NCI-H1436 (cell line): Measurements from ENCODE around the gene OR1J1.

ENCODE experiments used
- DNase-seq: peaks from one replicate; lab custom pipeline; 2025; lab: John Stamatoyannopoulos, UW

Gene OR1J1

DNA sequence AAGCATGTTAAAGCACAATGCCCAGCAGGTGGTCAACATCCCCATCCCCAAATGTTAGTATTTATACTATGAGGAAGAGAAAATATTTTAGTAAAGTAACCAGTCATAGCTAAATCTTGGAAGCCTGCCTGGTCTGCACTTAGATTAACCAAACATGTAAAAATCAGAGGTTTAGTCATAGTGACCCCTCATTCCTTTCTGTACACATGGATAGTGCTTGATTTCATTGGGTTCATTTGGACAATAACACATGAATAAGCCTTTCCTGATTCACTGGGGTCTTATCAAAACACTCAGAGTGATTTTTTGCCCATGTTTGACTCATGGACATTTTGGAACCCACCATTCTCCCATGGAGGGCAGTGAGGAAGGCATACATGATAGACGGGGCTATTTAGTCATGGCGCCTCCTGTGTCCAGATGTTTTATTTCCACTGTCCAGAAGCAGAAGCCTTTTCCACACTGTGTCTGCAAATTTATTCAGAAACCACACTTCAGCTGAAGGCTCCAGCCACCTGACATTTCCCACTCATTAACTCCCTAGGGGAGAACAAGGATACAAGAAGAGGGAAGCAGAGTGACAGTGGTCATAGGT is 32.5 kb downstream of the OR1J1 start:
- DNase-seq: no peak

DNA sequence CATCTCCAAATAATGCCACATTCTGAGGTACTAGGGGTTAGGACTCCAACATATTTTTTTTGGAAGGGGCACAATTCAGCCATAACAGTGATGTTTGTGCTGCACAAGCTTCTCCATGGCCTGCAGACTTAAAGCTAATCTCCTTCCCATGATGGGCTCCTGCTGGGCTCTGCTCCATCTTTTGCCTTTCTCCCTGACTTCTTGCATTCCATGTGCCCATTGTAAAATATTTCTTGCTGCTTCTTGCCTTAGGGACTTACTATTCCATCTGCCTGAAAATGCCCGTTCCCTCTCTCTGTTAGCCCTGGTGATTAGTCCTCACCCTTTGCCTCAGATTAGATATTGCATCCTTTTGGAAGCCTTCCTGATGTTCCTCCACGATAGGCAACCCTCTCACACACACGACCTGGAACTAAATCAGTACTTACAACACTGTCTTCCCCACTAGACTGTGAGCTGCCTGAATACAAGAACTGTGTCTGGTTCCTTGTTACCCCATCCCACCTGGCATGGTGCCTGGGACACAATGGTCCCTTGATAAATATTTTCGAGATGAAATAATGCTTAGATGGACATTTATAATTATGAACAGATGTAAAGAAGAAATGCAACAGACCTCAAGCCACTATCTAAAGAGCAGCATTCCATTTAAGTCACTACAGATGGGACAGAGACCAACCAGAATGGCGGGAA is 33.5 kb downstream of the OR1J1 start:
- DNase-seq: no peak

DNA sequence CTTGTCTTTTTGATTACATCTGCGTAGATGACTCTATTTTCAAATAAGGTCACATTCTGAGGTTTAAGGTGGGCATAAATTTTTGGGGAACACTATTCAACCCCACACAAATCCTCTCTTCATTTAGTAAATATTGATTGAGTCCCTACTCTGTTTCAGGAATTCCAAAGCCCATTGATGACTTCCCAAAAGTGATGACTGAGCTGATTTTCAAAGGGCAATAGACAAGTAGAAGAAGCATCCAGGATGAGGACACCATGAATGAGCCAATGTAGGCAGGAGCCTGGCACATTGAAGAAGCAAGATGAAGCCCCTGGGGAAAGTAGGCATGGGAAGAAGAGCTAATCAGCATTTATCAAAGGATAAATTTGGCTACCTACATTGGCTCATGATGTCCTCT is 35.2 kb downstream of the OR1J1 start:
- DNase-seq: no peak
